Measurements from ENCODE around the gene HSPA4L.

The HSPA4L gene

DNA sequence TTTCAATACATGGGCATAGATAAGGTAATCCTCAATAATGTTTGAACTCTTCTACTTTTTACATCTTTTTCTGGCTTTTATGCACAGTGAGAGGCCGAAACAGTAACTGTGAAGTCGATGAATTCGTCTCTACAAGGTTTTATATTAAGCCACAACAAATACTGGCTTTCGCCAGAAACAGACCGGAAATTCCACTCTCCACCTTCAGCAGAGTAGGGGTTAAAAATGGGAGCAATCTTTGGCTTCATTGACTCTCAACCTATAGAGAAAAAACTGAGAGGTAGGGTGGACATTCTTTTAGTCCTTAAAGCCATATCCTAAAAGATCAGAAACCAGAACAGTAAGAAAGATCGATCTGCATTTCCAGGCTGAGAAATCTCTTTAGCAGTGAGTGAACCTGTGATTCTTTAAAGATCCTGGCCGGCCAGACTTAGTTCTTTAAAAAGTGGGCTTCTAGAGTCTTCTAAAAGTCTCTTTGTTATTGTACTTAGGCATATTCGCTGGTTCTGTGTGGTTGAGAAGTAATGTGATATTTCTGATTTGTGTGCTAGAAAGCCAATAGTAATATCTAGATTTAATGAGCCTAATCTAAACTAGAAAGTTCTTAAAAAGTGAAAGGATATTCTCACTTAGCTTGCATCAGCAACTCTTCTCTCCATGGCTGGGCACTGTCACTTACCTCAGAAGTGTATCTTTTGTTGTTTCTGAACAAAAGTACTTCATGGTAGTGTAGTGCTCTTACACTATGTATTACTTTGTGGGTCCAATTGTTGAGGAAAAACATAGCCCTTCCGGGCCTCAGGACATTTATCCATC lies 2.0 kb downstream of the HSPA4L start:
- DNase-seq: no peak

DNA sequence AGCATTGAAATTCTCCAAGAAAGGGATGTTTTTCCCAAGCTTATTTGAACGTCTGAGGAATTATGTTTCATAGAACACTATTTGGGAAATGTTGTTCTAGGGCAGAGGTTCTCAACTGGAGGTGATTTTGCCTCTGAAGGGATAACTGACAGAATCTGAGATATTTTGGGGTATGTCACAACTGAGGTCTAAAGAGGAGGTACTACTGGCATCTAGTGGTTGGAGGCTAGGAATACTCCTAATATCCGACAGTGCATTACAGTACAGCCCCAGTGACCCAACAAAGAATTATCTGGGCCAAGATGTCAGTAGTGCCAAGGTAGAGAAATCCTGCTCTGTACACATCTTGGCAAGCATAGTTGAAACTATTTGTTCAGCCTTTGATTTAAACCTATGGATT lies 6.4 kb downstream of the HSPA4L start:
- no peak for DNase-seq

DNA sequence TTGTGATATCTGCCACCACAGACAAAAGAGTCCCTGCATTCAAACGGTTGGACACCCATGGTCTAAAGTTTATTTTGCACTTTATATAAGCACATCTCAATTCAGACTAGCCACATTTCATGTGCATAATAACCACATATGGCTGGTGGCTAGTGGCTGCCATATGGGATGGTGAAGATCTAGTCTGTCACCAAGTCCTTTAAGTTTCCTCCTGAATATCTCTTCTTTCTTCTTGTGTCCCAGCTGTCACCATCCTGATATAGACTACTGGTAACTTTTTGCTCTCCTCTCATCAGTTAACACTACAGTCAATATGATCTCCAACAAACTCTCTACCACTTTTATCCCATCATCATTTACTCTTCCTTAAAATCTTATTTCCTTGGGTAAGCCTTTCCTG lies 9.3 kb downstream of the HSPA4L start:
- DNase-seq: no peak

DNA sequence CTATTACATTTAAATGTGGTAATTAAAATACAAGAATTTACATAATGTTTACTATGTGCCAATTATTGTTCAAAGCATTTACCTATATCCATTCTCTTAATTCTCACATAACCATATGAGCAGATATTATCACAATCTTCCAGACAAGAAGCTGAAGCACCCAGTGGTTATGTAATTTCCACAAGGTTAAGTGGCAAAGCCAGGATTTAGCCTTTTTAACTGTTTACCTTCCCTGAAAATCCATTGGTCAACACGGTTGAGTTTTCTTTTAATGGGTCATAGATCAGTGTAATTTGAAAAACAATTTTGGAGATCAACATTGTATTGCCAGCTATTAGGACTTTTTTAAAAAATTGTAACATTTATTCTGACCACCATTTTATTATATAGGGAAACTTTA lies 11.4 kb downstream of the HSPA4L start:
- DNase-seq: no peak

DNA sequence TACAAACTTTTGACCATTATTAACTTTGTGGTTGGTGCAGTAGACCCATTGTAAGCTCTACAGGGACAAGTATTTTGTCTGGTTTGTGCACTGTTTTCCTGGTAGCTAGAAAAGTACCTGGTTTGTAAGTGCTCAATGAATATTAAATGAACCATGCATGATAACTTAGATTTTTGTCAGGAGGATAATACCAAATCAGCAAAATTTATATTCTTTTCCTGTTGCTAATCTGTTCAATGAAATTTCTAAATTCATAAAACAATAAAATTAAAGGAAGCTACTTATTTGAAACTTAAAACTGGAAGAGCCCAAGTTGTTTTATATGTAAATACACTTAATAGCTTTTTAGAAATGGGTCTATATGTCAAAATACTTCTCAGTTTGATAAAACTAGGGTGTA lies 17.6 kb downstream of the HSPA4L start:
- no peak for DNase-seq

DNA sequence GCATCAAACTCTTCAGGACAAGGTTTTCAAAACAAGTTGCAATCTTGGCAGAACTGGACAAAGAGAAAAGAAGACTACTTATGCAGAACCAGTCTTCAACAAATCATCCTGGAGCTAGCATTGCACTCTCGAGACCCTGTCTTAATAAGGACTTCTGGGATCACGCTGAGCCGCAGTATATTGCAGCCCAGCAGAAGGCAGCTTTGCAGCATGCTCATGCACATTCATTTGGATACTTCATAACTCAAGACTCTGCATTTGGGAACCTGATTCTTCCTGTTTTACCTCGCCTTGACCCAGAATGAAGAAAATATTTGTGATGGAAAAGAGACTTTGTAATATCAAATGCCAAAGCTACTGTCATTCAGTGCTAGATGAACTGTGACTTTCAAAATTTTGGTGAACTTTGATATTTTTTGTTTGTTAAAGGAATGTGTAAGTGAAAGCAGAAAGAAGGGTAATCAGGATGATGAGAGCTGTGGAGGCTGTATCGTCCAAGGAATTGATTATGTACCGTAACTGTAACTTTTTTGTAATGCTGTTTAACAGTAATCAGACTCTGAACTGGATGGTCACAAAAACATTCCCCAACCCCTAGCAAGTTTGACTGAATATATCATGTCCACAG lies 27.2 kb downstream of the HSPA4L start:
- no peak for DNase-seq

DNA sequence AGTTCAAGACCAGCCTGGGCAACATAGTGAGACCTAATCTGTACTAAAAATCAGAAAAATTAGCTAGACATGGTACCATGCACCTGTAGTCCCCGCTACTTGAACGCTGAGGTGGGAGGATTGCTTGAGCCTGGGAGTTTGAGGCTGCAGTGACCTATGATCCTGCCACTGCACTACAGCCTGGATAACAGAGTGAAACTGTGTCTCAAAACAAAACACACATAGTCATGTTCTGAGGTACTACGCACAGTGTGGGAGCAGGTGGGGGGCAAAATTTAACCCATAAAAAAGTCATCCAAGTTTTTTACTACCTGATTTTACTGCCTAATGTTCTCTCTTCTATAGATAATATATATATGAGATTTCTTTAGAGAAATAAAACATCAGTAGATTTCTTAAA lies 28.4 kb downstream of the HSPA4L start:
- DNase-seq: no peak

DNA sequence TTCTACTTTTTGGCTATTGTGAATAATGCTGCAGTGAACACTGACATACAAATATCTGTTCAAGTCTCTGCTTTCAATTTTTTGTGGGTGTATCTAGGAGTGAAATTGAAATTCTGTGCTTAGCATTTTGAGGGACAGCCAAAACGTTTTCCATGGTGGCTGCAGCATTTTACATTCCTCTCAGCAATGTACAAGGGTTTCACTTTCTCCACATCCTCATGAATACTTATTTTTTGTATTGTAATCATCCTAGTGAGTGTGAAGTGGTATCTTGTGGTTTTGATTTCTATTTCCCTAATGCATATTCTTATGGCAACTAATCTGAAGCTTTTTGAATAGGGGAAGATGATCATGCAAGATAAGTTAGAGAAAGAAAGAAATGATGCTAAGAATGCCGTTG lies 40.3 kb downstream of the HSPA4L start:
- DNase-seq: no peak

DNA sequence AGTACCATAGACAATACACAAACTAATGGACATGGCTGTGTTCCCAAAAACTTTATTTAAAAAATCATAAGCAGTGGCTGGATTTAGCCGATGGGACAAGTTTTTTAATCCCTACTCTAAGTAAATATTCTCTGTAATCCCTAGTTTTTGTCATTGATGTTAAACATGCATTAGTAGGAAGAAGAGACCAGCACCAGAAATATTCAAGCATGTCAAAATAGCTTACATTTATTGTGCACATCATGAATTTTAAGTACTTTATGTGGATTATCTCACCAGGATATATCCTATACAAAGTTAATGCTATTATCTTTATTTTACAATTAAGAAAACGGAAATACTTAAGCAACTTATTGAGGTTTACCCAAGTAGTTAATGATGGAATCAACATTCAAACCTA lies 46.0 kb downstream of the HSPA4L start:
- no peak for DNase-seq

DNA sequence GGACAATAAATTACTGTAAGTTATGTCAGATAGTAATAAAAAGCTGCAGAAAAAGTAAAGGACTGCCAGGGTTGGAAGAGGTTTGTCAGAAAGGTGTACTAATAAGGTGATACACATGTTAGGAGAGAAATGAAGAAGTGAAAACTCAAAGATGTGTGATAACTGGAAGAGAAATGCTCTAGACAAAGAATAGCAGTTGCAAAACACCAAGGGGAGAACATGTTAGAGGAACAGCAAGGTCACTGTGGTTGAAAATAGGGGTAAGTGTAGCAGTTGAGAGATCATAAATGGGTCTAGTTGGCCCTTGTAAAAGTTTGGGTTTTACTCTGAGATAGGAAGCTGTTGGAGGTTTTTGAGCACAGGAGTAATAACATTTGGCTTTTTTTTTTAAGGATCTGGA lies 46.9 kb downstream of the HSPA4L start:
- DNase-seq: no peak

DNA sequence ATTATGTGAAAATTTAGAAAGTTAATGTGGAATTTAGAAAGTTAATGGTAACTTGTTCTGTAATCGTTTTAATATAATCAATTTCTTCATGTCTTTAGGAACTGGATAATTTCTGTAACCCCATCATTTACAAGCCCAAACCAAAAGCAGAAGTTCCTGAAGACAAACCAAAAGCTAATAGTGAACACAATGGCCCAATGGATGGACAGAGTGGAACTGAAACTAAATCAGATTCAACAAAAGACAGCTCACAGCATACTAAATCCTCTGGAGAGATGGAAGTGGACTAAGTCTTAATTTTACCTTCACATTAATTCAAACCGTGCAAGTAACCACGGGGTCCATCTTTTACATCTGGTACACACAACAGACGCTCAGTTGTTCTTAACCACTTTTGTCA lies 50.5 kb downstream of the HSPA4L start:
- DNase-seq: no peak

DNA sequence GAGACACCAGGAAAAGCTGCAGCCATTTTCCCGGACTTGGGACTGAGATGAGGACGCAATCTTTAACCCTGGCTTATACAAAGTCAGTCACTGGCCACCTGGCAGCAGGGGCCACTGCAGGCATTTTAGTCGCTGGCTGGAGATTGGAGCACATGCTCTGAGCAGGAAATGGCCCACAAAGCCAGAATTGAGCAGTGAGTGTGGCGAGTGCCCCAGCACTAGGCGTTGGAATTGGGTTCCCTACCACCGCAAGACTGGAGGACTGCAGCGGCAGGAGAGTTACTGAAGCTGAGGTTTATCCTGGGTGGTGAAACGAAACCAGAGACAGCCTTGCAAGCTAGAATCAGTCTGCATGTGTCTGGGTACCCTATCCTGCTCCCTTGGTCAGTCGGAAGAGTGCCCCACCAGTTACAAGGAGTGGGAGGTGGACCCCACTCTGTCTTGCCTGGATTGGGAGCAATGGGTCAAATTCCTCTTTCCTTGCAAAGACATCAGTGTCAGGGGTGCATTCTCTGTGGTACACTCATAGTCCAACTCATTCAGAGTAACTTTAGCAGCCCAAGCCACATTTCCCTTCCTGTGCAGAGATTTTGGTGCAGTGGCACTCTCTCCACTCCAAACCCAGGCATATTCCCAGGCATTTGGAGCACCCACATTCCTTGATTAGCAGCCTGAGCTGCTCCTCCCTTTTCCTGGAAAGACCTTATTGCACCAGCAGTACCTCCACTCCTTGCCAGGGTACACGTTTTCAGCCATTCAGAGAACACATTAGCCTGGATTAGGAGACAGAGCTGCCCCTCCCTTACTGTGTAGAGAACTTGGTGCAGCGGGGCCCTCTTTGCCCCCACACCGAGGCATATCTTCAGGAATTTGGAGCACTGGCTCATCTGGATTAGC lies 61.8 kb downstream of the HSPA4L start:
- DNase-seq: no peak

DNA sequence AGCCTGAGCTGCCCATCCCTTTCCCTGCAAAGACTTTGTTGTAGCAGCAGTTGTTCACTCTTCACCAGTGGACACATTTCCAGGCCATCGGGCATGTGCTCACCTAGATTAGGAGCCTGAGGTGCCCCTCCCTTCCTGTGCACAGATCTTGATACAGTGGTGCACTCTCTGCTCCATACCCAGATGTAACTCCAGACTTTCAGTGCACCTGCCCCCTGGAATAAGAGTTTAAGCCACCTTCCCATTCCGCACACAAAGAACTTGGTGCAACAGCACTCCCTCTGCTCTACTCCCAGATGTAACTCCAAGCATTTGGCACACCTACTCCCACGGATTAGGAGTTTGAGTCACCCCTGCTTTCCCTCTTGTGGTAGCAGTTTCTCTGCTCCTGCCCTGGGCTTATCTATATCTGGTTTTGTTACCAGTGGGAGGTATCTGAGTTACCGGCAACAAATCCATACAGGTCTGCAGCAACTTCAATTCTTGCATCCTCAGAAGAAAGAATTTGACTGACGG lies 62.5 kb downstream of the HSPA4L start:
- no peak for DNase-seq

DNA sequence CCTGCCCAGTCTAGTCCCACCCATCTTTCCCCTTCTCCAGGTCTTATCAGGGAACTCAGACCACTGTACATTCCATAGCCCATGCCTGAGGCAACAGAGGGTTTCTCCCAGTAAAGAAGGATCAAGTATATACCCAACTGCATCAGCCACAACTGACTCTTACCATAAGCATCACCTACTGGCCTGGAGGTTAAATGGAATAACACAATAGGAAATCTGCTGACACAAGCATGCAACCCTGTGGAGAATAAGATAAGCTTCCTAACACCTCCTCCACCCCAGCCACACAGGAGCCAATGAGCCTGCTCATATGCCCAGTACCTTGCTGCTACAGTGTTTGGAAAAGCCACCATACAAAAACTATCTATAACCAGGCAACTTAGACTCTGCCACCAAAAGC lies 63.9 kb downstream of the HSPA4L start:
- no peak for DNase-seq

DNA sequence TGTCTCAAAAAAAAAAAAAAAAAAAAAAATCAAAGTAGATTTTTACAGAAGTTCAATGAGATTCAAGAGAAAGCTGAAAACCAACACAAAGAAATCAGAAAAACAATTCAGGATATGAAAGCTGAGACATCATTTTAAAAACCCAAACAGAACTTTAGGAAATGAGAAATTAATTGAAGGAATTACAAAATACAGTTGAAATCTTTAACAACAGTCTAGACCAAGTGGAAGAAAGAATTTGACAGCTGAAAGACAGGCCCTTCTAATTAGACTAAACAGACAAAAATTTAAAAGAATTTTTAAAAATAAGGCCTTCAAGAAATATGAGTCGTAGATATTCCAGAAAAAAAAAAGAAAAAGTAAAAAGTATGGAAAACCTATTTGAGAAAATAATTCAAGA lies 64.6 kb downstream of the HSPA4L start:
- DNase-seq: no peak

DNA sequence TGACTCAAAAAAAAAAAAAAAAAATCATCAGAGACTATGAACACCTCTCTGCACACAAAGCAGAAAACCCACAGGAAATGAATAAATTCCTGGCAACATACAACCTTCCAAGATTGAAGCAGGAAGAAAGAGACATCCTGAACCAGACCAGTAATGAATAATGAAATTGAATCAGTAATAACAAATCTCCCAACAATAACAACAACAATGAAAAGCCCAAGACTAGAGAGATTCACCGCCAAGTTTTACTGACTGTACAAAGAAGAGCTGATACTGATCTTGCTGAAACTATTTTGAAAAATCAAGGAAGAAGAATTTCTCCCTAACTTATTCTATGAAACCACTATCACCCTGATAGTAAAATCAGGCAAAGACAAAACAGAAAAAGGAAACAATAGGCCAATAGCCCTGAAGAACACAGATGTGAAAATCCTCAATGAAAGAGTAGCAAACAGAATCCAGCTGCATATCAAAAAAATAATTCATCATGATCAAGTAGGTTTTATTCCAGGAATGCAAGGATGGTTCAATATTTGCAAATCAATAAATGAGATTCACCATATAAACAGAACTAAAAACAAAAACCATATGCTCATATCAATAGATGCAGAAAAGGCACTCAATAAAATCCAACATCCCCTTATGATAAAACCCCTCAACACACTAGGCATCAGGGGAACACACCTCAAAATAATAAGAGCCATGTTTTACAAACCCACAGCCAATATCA lies 67.5 kb downstream of the HSPA4L start:
- no peak for DNase-seq

DNA sequence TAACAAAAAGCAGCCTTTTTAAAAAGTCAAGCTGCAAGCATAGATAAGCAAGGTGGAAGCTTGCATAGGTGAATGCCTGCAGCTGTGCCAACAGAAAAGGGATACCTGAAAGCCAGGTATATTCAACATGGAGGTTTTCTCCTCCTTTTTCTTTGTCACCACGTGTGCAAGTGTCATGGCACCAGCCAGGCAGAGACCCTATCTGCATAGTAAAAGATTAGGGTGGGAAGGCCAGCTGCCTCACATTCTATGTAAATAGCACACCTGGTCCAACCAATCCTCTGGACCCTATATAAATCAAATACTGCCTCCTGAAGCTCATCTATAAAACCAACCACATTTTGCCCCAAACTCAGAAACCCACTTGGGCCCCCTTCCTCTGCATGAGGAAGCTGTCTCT lies 70.5 kb downstream of the HSPA4L start:
- DNase-seq: no peak

DNA sequence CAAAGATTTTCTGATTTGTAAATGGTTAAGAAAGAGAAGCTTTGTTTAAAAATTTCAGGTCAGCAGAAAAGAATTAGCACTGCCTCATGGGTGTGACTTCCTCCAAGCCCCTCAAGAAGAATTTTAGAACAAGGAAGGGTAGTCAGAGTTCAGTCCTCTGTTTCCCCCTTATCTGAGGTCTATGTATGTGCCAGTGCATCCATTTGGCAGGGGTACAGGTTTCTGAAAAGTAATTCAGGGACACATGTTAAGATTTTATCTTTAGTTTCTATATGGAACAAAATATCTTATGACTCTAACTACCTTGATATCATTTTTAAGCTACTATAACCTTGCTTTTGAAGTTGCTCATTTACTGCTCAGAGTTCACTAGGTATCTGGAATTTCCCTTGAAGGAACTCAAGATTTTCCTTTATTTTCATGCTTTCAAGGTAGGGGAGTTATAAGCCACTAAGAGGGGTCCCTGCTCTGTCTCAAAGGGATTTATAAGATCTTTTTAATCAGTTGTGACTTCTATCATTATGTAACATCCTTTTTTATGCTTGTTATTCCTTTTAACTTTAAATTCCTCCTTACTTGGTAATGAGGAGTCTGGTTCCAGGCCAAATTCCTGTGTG lies 74.2 kb downstream of the HSPA4L start:
- no peak for DNase-seq

DNA sequence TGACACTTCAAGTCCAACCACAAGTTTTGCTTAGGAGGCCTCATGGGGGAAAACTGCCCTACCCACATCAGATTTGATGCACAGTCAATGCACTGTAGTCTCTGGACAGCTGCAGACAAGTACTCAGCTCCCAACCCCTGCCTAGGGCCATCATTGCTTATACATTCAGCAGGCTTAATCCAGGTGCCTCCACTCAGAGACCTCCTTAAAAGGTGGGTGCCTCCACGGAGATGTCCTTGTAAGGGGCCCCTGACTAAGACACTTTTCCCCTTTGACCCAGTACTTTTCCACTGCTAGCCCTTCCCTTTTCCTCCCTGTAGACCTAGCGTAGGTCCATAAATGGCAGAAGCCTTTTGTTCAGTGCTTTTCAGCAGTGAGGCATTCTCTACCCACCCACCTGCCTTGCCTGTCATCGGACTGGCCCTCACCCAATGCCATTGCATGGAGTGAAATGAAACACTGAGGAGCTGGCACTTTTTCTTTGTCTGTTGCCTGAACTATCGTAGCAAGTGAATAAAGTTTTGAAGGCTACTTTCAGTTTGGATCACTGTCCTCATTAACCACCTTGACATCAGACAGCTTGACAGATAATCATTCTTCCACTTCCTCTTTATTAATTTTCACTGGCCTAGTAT lies 74.8 kb downstream of the HSPA4L start:
- no peak for DNase-seq

DNA sequence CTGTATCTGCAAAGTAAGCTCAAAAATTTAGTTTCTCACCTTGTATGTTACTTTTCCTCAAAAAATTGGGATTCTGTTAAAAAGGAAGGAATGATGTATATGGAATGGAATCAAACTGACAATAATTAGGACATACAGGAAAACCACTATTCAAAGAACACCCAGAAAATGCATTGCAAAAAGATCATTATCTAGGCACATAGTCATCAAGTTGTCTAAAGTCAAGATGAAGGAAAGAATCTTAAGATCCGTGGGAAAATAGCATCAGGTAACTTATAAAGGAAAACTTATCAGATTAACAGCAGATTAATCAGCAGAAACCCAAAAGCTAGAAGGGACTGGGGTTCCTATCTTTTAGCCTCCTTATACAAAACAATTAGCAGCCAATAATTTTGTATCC lies 75.5 kb downstream of the HSPA4L start:
- DNase-seq: no peak

DNA sequence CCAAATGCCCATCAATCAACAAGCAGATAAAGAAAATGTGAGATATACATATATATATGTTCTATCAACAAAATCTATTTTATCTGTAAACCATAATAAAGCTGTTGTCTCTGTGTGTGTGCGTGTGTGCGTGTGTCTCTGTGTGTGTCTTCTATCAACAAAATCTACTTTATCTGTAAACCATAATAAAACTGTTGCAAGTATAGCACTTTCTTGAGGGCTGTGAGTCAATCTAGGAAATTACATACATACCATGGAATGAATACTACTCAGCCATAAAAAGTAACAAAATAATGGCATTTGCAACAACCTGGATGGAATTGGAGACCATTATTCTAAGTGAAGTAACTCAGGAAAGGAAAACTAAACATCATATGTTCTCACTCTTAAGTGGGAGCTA lies 86.1 kb downstream of the HSPA4L start:
- no peak for DNase-seq

DNA sequence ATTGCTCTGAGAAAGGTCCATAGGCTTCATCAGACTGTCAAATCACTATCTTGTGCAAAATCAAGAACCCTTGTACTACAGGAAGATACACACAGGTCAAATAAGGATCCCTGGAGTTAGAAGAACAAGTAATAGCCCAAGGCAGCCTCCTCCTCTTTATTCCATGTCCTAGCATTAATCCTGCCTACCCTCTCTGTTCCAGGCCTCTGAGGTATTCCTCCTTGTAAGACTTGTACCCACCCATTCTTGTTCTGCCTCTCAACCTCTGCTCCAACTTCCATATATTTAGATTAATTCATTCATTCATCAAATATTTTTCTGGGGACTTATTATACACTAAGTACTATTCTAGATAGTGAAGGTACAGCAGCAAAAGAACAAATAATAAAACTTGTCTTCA lies 88.2 kb downstream of the HSPA4L start:
- no peak for DNase-seq

Data from stimulated activated CD4-positive, alpha-beta T cell treated with anti-CD3 and anti-CD28 coated beads, Interleukin-15, amount 100 ng/mL, for 24 hours (primary cell).